Breast epithelium (tissue), 4 donors: Measurements from ENCODE around the gene GOLGA7B. TPM values are rescaled to one million over a fixed set of nuclear protein-coding genes. Genes with fewer than 3 reads are reported as not detected.

Experiments
- DNase-seq, 2 donors: peaks; one replicate each; pipeline ENCODE4 v3.0.0-alpha.2; 2019; ENCODE audit warnings: low spot score in 2 of 2
- H3K27ac ChIP-seq, 2 donors: fragments of 200-600 bp; sonication (generic) in 1 of 2; one replicate each; pipeline ENCODE4 v1.5.1; 2016 to 2019; ENCODE audit warnings: mild to moderate bottlenecking in 1 of 2
- H3K27me3 ChIP-seq, 2 donors: fragments of 200-600 bp; sonication (generic) in 1 of 2; one replicate each; pipeline versions ENCODE4 v1.5.1 to v1.6.0; 2017 to 2019; ENCODE audit warnings: control low read depth in 1 of 2, mild to moderate bottlenecking in 1 of 2
- H3K36me3 ChIP-seq: fragments of 200-600 bp; one replicate; pipeline ENCODE4 v1.5.1; 2019
- H3K4me1 ChIP-seq, 2 donors: fragments of 200-600 bp; sonication (generic); one replicate each; pipeline ENCODE4 v1.5.1; 2016 to 2019; ENCODE audit warnings: control low read depth in 1 of 2
- H3K4me3 ChIP-seq, 3 donors: fragments of 200-600 bp; sonication (generic); 1 replicate in 2 of 3; 2 replicates in 1 of 3; pipeline ENCODE4 v1.5.1; 2016 to 2019; ENCODE audit warnings: mild to moderate bottlenecking in 3 of 3, moderate library complexity in 2 of 3
- H3K9me3 ChIP-seq, 2 donors: fragments of 200-600 bp; sonication (generic) in 1 of 2; one replicate each; pipeline ENCODE4 v1.5.1; 2016 to 2019; ENCODE audit warnings: control low read depth in 1 of 2
- POLR2A ChIP-seq: fragments of 450-650 bp; IDR thresholded peaks from one replicate; pipeline ENCODE4 v1.6.1; 2016; ENCODE audit warnings: antibody characterized with exemption, mild to moderate bottlenecking, moderate library complexity
- POLR2AphosphoS5 ChIP-seq, 3 donors: sonication (generic); formaldehyde crosslinking; IDR thresholded peaks; one replicate each; pipeline ENCODE4 v1.6.1; 2017; ENCODE audit warnings: antibody characterized with exemption in 3 of 3
- intact Hi-C: fragments of 100-400 bp; cut with DNase I; formaldehyde crosslinking; loops from one replicate; pipeline ENCODE4 v1.15.1; 2023; ENCODE audit warnings: low total_unique reads
- total RNA-seq, 3 donors: library from RNA; depleted of rRNA; stranded (reverse); fragments of >200 nt; gene quantifications; one replicate each; pipeline ENCODE4 v1.1.0, GENCODE V29; 2016
- TF ChIP-seq, protein P1 (sequence below), 3 donors: fragments of 450-650 bp; IDR thresholded peaks; one replicate each; pipeline ENCODE4 v1.5.1; 2016 to 2017; ENCODE audit warnings: antibody characterized with exemption in 3 of 3, mild to moderate bottlenecking in 3 of 3, moderate library complexity in 3 of 3

GOLGA7B gene
- total RNA-seq, 3 donors from 2014 or later, result 0.33 to 3.2 (median 0.59) TPM

DNA sequence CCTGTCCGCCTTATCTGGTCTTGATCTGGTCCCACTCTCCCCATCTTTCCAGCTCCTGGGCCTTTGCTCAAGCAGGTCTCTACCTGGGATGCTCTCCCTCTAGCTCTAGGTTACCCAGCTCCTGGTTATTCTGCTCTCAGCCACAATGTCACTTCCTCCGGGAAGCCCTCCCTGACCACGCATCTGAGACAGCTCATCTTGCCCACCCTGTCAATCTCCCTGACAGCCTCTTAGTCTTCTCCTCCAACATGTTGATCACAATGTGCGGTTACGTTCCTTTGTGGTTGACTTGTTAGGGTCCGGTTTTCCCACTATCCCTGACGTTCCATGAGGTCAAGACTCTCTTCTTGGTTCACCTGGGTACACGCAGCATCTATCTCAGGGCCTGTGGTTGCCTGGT lies 55.6 kb downstream of the GOLGA7B start:
- H3K4me1 ChIP-seq, result no peaks in the 10 kb centered on the region
- H3K27ac ChIP-seq, result no peak overlapping the region
- H3K36me3 ChIP-seq, result no peaks in the 10 kb centered on the region
- DNase-seq, result no peak
- TF ChIP-seq, protein P1, sequence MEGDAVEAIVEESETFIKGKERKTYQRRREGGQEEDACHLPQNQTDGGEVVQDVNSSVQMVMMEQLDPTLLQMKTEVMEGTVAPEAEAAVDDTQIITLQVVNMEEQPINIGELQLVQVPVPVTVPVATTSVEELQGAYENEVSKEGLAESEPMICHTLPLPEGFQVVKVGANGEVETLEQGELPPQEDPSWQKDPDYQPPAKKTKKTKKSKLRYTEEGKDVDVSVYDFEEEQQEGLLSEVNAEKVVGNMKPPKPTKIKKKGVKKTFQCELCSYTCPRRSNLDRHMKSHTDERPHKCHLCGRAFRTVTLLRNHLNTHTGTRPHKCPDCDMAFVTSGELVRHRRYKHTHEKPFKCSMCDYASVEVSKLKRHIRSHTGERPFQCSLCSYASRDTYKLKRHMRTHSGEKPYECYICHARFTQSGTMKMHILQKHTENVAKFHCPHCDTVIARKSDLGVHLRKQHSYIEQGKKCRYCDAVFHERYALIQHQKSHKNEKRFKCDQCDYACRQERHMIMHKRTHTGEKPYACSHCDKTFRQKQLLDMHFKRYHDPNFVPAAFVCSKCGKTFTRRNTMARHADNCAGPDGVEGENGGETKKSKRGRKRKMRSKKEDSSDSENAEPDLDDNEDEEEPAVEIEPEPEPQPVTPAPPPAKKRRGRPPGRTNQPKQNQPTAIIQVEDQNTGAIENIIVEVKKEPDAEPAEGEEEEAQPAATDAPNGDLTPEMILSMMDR (IDR thresholded peaks at IDR 0.05), result no peak
- no peak overlapping the region for H3K4me3 ChIP-seq
- no peaks in the 10 kb centered on the region for H3K9me3 ChIP-seq
- no peaks in the 10 kb centered on the region for H3K27me3 ChIP-seq
- intact Hi-C loops, result no loop called here

DNA sequence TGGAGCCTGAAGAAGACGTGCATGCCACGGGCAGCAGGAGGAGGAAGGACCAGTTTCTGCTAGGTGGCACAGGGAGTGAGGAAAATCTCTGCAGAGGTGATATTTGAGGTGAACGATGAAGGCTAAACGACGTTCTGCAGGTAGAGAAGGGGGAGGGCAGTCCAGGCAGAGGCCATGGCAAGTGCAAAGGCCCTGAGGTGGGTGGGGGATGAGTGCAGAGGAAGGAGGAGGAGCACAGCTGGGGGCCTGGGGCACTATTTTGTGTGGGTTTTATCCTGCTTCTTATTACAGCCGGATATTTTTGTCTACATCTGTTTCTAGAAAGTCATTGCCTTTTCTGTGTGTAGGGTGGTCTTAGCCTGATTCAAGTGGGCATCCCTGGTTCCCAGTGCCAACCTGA lies 57.6 kb downstream of the GOLGA7B start:
- intact Hi-C loops, result no loop called here
- Histone ChIP-seq H3K36me3 (no peaks in the 10 kb centered on the region), H3K4me1 (no peaks in the 10 kb centered on the region), H3K27ac (no peak overlapping the region), H3K4me3 (no peak overlapping the region), H3K27me3 (no peaks in the 10 kb centered on the region), H3K9me3 (no peaks in the 10 kb centered on the region)
- TF ChIP-seq, protein P1 (IDR thresholded peaks at IDR 0.05), result no peak
- TF ChIP-seq POLR2A, result no peak
- TF ChIP-seq POLR2AphosphoS5 (IDR thresholded peaks at IDR 0.05), result no peak
- no peak for DNase-seq

DNA sequence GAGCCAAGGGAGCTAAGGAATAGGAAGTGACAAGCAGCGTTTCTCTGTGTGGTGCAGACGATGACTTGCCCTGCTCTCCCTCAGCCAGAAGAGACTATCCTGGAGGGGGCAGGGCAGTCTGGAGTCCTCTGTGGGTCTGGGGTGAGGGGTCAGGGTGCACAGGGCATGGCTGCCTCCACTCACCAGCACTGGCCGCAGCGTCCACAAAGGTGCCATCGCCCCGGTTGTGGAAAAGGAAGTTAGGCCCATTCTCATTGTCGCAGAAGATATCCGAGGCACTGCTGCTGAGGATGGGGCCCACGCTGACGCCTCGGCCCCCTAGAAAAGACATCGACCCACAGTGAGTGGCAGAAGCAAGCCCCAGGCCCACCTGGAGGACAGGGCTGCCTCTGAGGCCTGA lies 58.2 kb downstream of the GOLGA7B start:
- DNase-seq, result no peak
- Histone ChIP-seq H3K9me3 (no peaks in the 10 kb centered on the region), H3K4me1 (no peaks in the 10 kb centered on the region), H3K36me3 (no peaks in the 10 kb centered on the region), H3K4me3 (no peak overlapping the region), H3K27ac (no peak overlapping the region), H3K27me3 (no peaks in the 10 kb centered on the region)
- TF ChIP-seq POLR2A (no peak), POLR2AphosphoS5 (IDR thresholded peaks at IDR 0.05) (no peak)
- TF ChIP-seq, protein P1 (IDR thresholded peaks at IDR 0.05), result no peak
- intact Hi-C loops, result no loop called here

DNA sequence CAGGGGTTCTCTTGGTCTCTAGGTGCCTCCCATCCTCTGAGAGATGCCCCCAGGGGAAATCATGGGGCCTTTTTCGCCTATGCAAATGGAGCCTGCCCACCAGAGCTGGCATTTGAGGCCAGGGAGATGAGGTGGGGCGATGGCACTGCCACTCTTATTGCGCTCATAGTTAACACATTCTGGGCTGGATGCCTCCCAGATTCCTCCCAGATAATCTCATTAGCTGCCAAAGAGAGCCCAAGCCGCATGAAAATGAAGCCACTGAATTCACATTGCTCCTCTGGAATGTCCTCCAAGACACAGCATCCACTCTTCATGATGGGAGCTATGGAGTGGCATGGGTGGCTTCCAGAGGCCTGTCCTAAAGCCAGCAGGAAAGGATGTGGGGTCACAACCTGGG lies 61.0 kb downstream of the GOLGA7B start:
- TF ChIP-seq POLR2A, result no peak
- TF ChIP-seq, protein P1 (IDR thresholded peaks at IDR 0.05), result no peak
- no peak for TF ChIP-seq POLR2AphosphoS5 (IDR thresholded peaks at IDR 0.05)
- intact Hi-C loops, result loop anchor here (5.0 kb wide), 1 partner anchor 657 kb away; no protein-coding TSS in a partner anchor
- Histone ChIP-seq H3K4me3 (no peak overlapping the region), H3K27ac (no peak overlapping the region), H3K36me3 (no peaks in the 10 kb centered on the region), H3K4me1 (peaks cover 0 to 8% of the 10 kb centered on the region in 2 donors), H3K9me3 (no peaks in the 10 kb centered on the region), H3K27me3 (no peaks in the 10 kb centered on the region)
- no peak for DNase-seq

DNA sequence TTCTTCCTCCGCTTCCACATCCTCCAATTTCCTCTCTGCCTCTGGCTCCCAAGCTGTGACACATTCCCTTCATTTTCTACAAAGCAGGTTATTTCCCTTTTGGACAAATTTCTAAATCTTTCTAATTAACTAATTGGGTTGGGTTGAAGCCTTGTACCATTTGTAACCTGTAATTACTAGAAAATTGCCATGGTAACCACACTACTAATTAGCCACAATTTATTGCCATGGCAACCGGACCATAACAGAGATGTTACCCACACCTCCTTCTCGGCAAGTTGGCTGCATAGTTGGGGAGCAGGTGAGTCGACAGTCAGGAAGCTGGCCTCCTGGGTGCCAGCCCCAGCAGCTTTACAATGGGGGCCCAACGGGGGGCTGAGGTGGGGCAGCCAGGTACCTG lies 61.6 kb downstream of the GOLGA7B start:
- Histone ChIP-seq H3K4me3 (no peak overlapping the region), H3K36me3 (no peaks in the 10 kb centered on the region), H3K9me3 (no peaks in the 10 kb centered on the region), H3K27ac (no peak overlapping the region), H3K4me1 (peaks cover 5 to 10% of the 10 kb centered on the region in 2 donors), H3K27me3 (no peaks in the 10 kb centered on the region)
- TF ChIP-seq, protein P1 (IDR thresholded peaks at IDR 0.05), result no peak
- no peak for TF ChIP-seq POLR2AphosphoS5 (IDR thresholded peaks at IDR 0.05)
- TF ChIP-seq POLR2A, result no peak
- intact Hi-C loops, result loop anchor here (5.0 kb wide), 1 partner anchor 656 kb away; no protein-coding TSS in a partner anchor
- DNase-seq, result no peak
